ENCODE measurements around the gene ABCA7. TPM values are rescaled to one million over a fixed set of nuclear protein-coding genes. Genes with fewer than 3 reads are reported as not detected.

Gene ABCA7
- total RNA-seq, 1 experiment from 2014 or later = 18.2 TPM

DNA sequence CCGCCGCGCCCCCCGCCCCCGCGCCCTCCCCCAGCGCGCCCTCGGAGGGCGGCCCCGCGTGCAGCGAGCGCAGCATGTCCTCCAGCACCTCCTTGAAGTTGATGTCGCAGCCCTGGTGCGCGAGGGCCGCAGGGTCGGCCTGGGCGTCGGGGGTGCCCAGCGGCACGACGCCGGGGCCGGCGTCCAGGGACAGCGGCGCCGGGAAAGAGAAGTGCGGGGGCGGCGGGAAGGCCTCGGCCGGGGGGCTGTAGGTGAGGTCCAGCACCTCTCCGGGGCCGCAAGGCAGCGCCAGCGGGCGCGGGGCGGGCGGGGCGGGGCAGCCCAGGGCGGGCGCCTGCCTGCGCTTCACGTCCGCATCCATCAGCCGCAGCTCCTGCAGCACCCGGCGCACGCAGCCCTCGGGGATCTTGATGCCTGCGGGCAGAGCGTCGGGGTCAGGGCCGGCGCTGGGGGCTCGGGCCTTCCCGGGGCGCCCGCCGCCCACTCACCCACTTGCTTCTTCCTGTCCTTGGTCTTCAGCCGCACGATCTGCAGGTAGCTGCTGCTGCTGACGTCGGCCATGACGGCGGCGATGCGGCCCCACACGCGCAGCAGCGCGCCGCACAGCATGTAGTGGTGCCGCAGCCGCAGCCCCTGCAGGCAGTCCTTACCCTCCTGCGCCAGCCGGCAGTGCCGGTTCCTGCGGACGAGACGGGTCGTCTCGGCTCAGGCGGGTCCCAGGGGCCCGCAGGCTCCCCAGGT is 68.6 kb downstream of the ABCA7 start:
- Mint-ChIP-seq H3K36me3 (ENCODE audit: insufficient read depth, unreplicated experiment) (peaks cover 69% of the 10 kb centered on the region), H3K27ac (ENCODE audit: low read depth, unreplicated experiment) (no peak overlapping the region), H3K4me1 (ENCODE audit: insufficient read depth, unreplicated experiment) (no peaks in the 10 kb centered on the region), H3K4me3 (ENCODE audit: unreplicated experiment) (no peak overlapping the region), H3K27me3 (ENCODE audit: insufficient read depth, unreplicated experiment) (no peaks in the 10 kb centered on the region), H3K9me3 (ENCODE audit: unreplicated experiment) (no peaks in the 10 kb centered on the region)
- POLR2A ChIA-PET = interaction anchor here (0.8 kb wide), 1 partner anchor 9 kb away, joined by 3 read pairs; no protein-coding TSS in a partner anchor
- CTCF ChIA-PET = no interaction called here
- BruUV-seq (replicated peaks) = no TSS peak
- DNase-seq (ENCODE audit: unreplicated experiment) = no peak
- TF ChIP-seq, protein P1, sequence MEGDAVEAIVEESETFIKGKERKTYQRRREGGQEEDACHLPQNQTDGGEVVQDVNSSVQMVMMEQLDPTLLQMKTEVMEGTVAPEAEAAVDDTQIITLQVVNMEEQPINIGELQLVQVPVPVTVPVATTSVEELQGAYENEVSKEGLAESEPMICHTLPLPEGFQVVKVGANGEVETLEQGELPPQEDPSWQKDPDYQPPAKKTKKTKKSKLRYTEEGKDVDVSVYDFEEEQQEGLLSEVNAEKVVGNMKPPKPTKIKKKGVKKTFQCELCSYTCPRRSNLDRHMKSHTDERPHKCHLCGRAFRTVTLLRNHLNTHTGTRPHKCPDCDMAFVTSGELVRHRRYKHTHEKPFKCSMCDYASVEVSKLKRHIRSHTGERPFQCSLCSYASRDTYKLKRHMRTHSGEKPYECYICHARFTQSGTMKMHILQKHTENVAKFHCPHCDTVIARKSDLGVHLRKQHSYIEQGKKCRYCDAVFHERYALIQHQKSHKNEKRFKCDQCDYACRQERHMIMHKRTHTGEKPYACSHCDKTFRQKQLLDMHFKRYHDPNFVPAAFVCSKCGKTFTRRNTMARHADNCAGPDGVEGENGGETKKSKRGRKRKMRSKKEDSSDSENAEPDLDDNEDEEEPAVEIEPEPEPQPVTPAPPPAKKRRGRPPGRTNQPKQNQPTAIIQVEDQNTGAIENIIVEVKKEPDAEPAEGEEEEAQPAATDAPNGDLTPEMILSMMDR (IDR thresholded peaks at IDR 0.05; ENCODE audit: unreplicated experiment) = no peak
- intact Hi-C loops (cut with micrococcal nuclease) = no loop called here

DNA sequence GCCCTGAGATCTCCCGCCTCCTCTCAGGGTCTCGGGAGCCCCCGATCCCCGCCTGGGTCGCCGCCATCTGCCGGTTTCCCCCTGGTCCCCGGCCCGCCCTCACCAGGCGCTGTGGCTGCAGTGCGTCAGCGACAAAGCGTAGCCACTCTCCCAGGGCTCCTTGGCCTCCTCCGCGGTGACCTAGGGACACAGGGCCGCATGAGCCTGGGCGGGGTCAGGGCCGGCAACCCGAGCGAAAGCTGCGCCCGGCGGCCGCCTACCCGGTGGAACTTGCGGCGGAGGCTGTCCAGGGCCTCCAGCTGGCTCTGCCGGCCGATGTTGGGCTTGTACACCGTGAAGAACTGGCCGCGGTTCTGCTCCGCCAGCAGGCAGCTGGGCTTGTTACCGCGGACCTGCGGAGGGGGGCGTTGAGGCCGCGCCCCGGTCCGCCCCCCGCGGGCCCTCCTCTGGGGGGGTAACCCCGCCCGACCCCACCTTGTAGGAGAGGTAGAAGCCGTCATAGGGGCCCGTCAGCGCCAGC is 69.2 kb downstream of the ABCA7 start:
- H3K9me3 Mint-ChIP-seq (ENCODE audit: unreplicated experiment) = no peaks in the 10 kb centered on the region
- H3K36me3 Mint-ChIP-seq (ENCODE audit: insufficient read depth, unreplicated experiment) = peaks cover 75% of the 10 kb centered on the region
- intact Hi-C loops (cut with micrococcal nuclease) = no loop called here
- BruUV-seq (replicated peaks) = TSS peak; percentile 57
- CTCF ChIA-PET = no interaction called here
- TF ChIP-seq, protein P1 (IDR thresholded peaks at IDR 0.05; ENCODE audit: unreplicated experiment) = no peak
- POLR2A ChIA-PET = interaction anchor here (0.8 kb wide), 1 partner anchor 8 kb away, joined by 3 read pairs; no protein-coding TSS in a partner anchor
- no peaks in the 10 kb centered on the region for H3K4me1 Mint-ChIP-seq (ENCODE audit: insufficient read depth, unreplicated experiment)
- H3K27ac Mint-ChIP-seq (ENCODE audit: low read depth, unreplicated experiment) = no peak overlapping the region
- H3K4me3 Mint-ChIP-seq (ENCODE audit: unreplicated experiment) = no peak overlapping the region
- DNase-seq (ENCODE audit: unreplicated experiment) = no peak
- H3K27me3 Mint-ChIP-seq (ENCODE audit: insufficient read depth, unreplicated experiment) = no peaks in the 10 kb centered on the region

DNA sequence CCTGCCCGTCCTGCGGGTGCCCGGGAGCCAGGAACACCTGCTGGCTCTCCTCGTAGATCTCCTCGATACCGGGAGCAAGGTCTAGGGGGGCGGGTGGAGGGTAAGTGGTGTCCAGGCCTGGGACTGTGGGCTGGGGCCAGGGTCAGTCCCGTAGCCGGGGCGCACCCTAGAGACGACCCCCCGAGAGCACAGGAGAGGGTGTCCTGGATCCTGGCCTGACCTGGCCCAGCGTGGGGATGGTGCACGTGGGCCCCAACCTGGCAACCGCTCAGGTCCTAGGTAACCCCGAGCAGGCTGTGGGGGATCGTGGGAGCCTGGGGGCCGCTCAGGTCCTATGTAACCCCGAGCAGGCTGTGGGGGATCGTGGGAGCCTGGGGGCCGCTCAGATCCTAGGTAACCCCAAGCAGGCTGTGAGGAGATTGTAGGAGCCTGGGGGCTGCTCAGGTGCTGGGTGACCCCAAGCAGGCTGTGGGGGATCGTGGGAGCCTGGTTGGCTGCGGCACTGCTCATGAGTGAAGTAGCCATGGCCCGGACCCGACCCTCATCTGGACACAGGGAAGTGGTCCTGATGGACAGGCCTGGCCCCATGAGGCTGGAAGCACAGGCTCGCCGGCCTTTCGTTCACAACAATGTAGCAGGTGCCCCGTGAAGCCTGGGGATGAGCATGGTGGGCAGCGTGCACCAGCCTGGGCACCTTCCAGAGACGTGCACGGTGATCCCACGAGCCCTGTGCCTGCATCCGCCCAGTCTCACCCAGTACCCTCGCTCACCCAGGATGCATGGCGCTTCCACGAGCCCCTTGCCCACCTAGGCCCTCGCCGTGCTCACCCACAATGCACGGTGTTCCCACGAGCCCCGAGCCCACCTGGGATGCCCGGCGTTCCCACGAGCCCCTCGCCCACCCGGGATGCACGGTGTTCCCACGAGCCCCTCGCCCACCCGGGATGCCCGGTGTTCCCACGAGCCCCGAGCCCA is 70.1 kb downstream of the ABCA7 start:
- no peak for DNase-seq (ENCODE audit: unreplicated experiment)
- intact Hi-C loops (cut with micrococcal nuclease) = loop anchor here (5.0 kb wide), 1 partner anchor 82 kb away; no protein-coding TSS in a partner anchor
- CTCF ChIA-PET = no interaction called here
- no peaks in the 10 kb centered on the region for H3K4me1 Mint-ChIP-seq (ENCODE audit: insufficient read depth, unreplicated experiment)
- TF ChIP-seq, protein P1 (IDR thresholded peaks at IDR 0.05; ENCODE audit: unreplicated experiment) = no peak
- no TSS peak for BruUV-seq (replicated peaks)
- H3K9me3 Mint-ChIP-seq (ENCODE audit: unreplicated experiment) = no peaks in the 10 kb centered on the region
- peaks cover 84% of the 10 kb centered on the region for H3K36me3 Mint-ChIP-seq (ENCODE audit: insufficient read depth, unreplicated experiment)
- no peak overlapping the region for H3K27ac Mint-ChIP-seq (ENCODE audit: low read depth, unreplicated experiment)
- H3K27me3 Mint-ChIP-seq (ENCODE audit: insufficient read depth, unreplicated experiment) = no peaks in the 10 kb centered on the region
- POLR2A ChIA-PET = interaction anchor here (1.5 kb wide), 1 partner anchor 7 kb away, joined by 5 read pairs; no protein-coding TSS in a partner anchor
- H3K4me3 Mint-ChIP-seq (ENCODE audit: unreplicated experiment) = no peak overlapping the region

Measured in MCF 10A (cell line).